SIG-M5 (cell line): ENCODE data around the gene CCNL2.
"Not testable (repeated sequence)": the region's sequence is repeated elsewhere in the genome, so short reads cannot be mapped to it uniquely, and the experiment has no call there.

Experiments
- DNase-seq: peaks from one replicate; lab custom pipeline; 2025; lab: John Stamatoyannopoulos, UW

The CCNL2 gene

GRCh38 chr1:1399187-1399871 is at the start of gene CCNL2:
CCNL2 (minus strand) TSS chr1:1399335; CDS start chr1:1399306, 29 bp downstream.
- peak; percentile 66 for DNase-seq

- DNase-seq: not testable (repeated sequence)
Observed at GRCh38 chr1:1446631-1447030, 47.5 kb upstream of the CCNL2 start.

- no peak for DNase-seq
Observed at GRCh38 chr1:1442069-1442770, 43.1 kb upstream of the CCNL2 start.

DNA sequence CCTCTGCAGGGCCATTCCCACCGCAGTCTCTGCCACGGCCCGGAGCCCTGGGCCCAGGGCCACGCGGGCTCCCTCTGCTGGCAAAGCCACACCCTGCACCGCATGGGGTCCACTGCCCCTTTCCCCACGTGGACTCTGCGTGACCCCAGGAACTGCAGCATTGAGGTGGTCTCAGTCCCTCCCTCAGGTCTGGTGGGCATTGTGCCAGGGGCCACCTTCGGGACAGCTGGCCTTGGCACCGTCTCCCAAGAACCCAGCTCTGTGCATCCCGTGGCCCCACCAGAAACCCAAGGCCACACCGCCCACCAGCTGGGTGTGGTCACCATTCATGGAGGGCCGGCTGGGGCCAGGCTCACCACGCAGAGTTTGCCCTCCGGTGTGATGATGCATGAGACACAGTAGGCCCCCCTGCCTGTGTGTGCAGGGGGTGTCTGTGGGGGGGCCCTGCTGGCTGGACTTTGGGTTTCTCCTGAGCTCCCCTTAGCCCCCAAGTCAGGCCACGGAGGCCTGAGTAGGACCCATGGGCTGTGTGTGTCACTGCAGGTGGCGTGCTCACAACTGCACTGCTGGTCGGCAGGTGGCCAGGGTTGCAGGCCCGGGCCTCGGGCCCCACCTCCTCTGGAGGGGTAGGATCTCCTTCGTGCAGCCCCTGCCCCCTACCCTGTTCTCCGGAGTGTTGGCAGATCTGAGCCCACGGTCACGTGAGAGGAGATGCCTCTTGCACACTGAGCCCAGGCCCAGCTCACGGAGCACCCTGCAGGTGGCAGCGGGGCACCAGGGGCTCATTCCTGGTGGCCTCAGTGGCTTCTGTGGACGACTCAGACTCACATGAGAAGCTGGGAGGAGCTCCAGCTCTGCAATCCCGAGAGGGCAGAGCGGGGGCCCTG is 42.1 kb upstream of the CCNL2 start:
- no peak for DNase-seq

DNA sequence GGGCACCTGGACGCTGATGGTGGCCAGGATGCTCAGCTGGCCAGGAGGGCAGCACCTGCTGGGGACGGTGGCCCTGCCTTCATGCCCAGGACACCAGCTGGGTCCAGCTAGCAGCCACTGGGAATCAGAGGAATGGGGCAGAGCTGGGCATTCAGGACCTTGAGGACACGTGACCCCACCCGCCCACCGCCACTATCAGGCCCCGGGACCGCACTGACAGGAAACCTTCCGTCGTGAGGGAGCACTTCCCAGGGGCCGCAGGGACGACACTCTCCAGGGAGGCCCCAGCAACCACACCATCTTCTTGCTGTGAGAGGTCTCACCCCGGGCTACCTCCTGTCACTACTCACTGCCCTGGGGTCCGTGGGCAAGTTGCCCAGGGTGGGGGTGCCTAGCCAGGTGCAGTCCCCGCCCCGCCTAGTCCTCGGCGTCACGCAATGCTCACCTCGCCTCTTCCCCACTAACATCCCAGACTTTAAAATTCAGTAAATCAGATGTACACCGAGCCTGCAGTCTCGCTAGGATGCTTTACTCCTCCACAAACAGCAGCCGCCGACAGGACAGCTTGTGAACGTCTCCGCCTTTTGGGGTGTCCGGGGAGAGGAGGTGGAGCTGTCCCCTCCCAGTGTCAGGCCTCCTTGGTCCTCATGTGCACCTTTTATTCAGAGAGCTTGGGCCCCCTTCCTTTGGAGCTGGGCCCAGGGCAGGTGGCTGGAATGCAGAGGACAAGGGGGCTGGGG is 41.3 kb upstream of the CCNL2 start:
- DNase-seq: no peak

GRCh38 chr1:1439546-1440261 is 40.6 kb upstream of the CCNL2 start:
- no peak for DNase-seq

DNA sequence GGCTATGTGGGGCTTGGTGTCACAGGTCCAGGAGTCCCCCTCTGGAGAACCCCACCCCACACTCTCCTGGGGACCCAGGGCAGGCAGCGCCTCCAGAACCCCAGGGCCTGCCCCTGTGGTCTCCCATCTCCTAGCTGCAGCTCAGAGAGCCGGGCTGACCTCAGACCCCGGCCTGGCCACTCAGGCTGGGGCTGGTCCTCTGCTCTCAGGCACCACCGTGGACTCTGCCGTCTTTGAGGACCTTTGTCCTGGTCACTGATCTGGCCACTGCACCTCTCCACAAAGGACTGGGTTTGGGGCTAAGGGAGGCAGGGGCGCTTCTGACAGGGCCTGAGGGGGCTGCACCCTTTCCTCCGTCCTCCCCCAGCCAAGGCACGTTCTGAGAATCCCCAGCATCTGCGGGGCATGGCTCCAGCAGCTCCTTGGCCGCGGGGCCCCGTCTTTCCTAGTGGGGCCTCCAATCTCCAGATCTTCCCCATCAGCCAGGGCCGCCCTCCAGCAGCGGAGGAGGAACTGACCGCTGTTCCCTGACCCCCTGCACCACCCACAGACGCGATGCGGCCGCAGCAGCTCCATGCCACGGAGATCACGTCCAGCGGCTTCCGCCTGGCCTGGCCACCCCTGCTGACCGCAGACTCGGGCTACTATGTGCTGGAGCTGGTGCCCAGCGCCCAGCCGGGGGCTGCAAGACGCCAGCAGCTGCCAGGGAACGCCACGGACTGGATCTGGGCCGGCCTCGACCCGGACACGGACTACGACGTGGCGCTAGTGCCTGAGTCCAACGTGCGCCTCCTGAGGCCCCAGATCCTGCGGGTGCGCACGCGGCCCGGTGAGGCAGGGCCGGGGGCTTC is 39.6 kb upstream of the CCNL2 start:
- DNase-seq: no peak

DNA sequence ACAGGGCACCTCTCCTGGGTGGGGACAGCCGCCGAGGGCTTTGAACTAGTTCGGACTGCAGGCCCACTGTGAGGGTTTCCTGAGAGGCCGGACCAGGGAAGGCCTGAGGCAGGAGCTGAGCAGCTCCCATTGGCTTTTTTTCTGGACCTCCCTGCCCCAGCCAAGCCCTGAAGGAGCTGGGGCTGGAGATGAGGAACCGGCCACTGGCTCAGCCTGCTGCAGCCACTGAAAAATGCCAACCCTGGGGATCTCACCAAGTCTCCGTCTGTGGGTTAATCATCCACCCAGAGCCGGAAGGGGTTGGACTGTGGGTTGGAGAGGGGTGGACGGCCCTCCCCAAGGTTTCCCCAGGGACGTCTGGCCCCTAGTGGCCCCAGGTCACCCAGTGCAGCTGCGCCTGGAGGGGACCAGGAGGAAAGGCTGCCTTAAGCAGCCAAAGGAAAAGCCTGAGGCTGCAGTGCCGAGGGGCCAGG is 38.8 kb upstream of the CCNL2 start:
- DNase-seq: no peak

DNA sequence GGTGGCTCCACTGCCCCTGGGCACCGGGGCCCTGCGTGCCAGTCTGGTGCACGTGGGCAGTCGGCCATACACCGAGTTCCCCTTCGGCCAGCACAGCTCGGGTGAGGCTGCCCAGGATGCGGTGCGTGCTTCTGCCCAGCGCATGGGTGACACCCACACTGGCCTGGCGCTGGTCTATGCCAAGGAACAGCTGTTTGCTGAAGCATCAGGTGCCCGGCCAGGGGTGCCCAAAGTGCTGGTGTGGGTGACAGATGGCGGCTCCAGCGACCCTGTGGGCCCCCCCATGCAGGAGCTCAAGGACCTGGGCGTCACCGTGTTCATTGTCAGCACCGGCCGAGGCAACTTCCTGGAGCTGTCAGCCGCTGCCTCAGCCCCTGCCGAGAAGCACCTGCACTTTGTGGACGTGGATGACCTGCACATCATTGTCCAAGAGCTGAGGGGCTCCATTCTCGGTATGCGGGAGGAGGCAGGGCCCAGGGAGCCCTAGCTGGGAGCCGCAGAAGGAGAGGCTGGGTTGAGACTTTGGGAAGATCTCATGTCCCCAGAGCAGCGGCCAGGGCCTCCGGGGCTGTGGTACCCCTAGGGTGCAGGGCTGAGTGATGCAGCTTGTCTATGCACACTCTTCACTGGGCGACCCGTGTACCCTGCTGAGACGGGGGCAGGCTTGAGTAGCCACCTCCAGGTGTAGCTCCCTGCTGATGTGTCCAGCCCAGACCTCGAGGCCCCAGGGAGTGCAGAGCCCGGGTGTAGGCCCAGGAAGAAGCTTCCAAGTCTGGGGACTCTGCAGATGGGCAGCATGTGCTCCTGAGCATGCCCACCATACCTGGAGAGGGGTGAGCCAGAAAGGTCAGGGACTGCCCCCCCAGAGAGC is 38.1 kb upstream of the CCNL2 start:
- DNase-seq: no peak

GRCh38 chr1:1436630-1437032 is 37.5 kb upstream of the CCNL2 start:
- no peak for DNase-seq

DNA sequence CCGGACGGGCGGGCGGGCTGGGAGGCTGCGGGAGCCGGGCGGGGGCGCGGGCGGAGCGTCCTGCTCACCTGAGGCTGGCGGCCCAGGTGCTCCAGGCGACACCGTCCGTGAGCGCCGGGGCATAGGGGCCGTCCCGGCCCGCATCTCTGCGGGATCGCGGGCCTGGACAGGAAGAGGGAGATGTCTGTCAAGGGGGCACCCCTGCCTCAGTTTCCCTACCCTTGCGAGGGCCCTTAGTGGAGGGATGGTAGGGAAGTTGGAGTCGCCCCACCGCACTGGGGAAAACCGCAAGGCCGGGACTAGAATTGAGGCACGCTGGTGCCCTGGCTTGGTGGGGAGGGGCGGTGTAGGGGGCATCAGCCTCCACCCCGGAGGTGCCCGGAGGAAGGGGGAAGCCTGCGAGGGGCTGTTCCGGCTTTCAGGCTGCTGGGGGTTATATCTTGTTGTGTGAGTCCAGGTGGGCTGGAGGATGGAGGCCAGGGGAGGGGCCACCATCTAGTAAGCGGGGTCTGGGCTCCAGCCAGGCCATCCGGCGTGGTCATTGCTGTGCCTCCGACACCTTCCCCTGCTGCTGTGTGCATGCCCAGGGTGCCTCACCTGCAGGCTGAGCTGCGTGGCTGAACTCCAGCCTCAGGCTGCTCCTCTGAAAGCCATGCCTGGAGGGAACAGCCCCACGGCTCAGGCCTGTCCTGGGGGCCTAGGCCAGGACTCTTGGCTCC is 36.9 kb upstream of the CCNL2 start:
- DNase-seq: no peak

GRCh38 chr1:1435106-1435903 is 36.2 kb upstream of the CCNL2 start, which contains the start of gene VWA1:
VWA1 (plus strand) TSS chr1:1435690; CDS start chr1:1435749, 59 bp downstream.
- DNase-seq: no peak

DNA sequence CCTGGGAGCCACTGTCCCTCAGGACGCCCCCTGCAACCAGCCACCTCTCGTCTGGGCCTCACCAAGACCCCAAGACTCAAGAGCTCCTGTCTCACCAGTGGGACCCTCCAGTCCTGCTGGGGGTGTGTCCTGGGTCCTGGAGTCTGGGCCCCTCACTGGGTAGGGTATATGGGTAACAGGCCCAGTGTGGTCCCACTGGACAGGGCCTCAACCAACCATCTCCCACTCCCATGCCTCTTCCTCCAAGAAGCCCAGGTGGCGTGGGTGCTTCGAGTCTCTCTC is 35.6 kb upstream of the CCNL2 start:
- DNase-seq: no peak

GRCh38 chr1:1434131-1434823 is 35.1 kb upstream of the CCNL2 start:
- no peak for DNase-seq

DNA sequence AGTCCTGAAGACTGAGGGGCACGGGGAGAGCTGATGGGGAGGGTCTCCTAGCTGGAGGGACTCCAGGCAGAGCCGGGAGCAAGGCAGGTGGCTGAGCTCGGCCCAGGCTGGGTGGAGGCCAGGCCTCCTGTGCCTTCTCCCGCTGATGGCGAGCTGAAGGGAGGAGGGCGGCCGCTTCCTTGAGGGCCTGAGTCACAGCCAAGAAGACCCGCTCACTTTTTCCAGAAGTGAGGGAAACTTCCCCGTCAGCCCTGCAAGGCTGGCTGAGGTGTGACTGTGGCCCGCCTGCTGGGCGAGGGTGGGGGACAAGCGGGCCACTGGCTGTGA is 34.6 kb upstream of the CCNL2 start:
- no peak for DNase-seq

- no peak for DNase-seq
Observed at GRCh38 chr1:1432951-1433803, 34.0 kb upstream of the CCNL2 start.
